GM21737 (cell line): ENCODE measurements around the gene TAS2R42.

ENCODE experiments used
- ATAC-seq: cut with Tn5 transposase; IDR thresholded peaks from one replicate; pipeline ENCODE4 v1.9.1; 2021; ENCODE audit warnings: mild to moderate bottlenecking, moderate library complexity; ENCODE audit not compliant: unreplicated experiment

TAS2R42 gene

GRCh38 chr12:11186837-11187236, at the start of gene TAS2R42:
Gene TAS2R42, minus strand, starts transcription at chr12:11186937. Its CDS starts 0 bp downstream, at chr12:11186937.
- ATAC-seq = no peak

GRCh38 chr12:11233532-11233931, 46.8 kb upstream of the TAS2R42 start:
- no peak for ATAC-seq

- ATAC-seq = no peak
Measured at GRCh38 chr12:11228296-11228879, 41.7 kb upstream of the TAS2R42 start.

GRCh38 chr12:11227373-11227772, 40.6 kb upstream of the TAS2R42 start:
- no peak for ATAC-seq

- no peak for ATAC-seq
Measured at GRCh38 chr12:11209113-11209512, 22.4 kb upstream of the TAS2R42 start.

- no peak for ATAC-seq
Measured at GRCh38 chr12:11204173-11204572, 17.4 kb upstream of the TAS2R42 start.

- ATAC-seq = no peak
Measured at GRCh38 chr12:11202811-11203210, 16.1 kb upstream of the TAS2R42 start.

GRCh38 chr12:11183011-11183410, 3.7 kb downstream of the TAS2R42 start:
- no peak for ATAC-seq

- no peak for ATAC-seq
Measured at GRCh38 chr12:11182529-11182928, 4.2 kb downstream of the TAS2R42 start.

GRCh38 chr12:11178250-11178649, 8.5 kb downstream of the TAS2R42 start:
- ATAC-seq = no peak

- ATAC-seq = no peak
Measured at GRCh38 chr12:11174022-11174421, 12.7 kb downstream of the TAS2R42 start.

GRCh38 chr12:11171969-11172675, 14.6 kb downstream of the TAS2R42 start:
- ATAC-seq = no peak

GRCh38 chr12:11171145-11171968, 15.4 kb downstream of the TAS2R42 start, which contains the start of gene SMIM10L1:
Gene SMIM10L1, plus strand, starts transcription at chr12:11171194. Its CDS starts 163 bp downstream, at chr12:11171357.
- peak; percentile 95 for ATAC-seq

- no peak for ATAC-seq
Measured at GRCh38 chr12:11170810-11171144, 16.0 kb downstream of the TAS2R42 start.

- no peak for ATAC-seq
Measured at GRCh38 chr12:11166300-11166699, 20.4 kb downstream of the TAS2R42 start.

GRCh38 chr12:11164384-11164783, 22.4 kb downstream of the TAS2R42 start:
- no peak for ATAC-seq

GRCh38 chr12:11162502-11162901, 24.2 kb downstream of the TAS2R42 start:
- ATAC-seq = no peak

GRCh38 chr12:11158885-11159444, 27.8 kb downstream of the TAS2R42 start:
- ATAC-seq = no peak

- ATAC-seq = no peak
Measured at GRCh38 chr12:11154400-11154925, 32.3 kb downstream of the TAS2R42 start.

- ATAC-seq = no peak
Measured at GRCh38 chr12:11152725-11153124, 34.0 kb downstream of the TAS2R42 start.

GRCh38 chr12:11150832-11151231, 35.9 kb downstream of the TAS2R42 start:
- no peak for ATAC-seq
